C4-2B (cell line): ENCODE measurements around the gene RASAL2.
"Not testable (repeated sequence)": the region's sequence is repeated elsewhere in the genome, so short reads cannot be mapped to it uniquely, and the experiment has no call there.

Source experiments
- H3K27ac ChIP-seq: fragments of 450-650 bp; 2 replicates; pipeline ENCODE4 v1.5.1; 2017
- CTCF ChIP-seq: fragments of 450-650 bp; conservative IDR thresholded peaks from 2 replicates; pipeline ENCODE4 v1.5.1; 2017; ENCODE audit warnings: mild to moderate bottlenecking
- ZFX ChIP-seq: fragments of 450-650 bp; IDR thresholded peaks from 2 replicates; pipeline ENCODE4 v1.6.1; 2017

Gene RASAL2

DNA sequence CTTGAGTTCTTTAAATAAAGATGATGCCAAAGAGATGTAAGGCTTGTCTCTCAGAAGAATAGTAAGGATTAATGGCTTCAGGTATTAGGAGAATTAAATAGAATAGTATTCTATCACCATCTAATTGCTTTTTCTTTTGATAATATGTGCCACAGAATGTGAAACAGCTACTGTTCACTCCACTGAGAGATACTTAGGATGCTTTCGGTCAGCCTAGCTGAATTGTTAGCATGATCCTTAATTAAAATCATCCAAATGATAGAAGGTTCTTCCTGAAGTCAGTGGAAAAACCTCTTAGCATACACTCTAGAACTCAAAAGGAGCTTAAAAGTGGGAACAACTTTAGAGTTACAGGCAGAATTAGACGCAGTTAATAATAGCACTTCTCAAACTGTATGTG, 97.0 kb downstream of the RASAL2 start:
- TF ChIP-seq ZFX (no peak), CTCF (no peak)
- H3K27ac ChIP-seq: no peak overlapping the region

GRCh38 chr1:178192686-178193085, 98.8 kb downstream of the RASAL2 start:
- TF ChIP-seq CTCF: no peak
- no peak overlapping the region for H3K27ac ChIP-seq

DNA sequence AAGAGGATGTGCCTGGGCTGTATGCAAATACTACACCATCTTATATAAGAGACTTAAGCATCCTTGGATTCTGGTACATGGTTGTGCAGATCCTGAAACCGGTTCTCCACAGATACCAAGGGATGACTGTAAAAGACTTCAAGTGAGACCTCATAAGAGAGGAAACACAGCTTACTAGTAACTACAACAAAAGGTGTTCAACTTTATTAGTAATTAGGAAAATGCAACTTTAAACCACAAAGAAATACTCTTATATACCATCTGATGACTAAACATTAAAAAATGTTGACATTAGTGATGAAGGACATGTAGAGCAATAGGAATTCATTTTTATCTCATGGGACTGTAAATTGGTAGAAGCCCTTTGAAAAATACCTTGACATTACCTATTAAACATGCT, 102.7 kb downstream of the RASAL2 start:
- TF ChIP-seq CTCF: no peak
- no peak for TF ChIP-seq ZFX
- no peak overlapping the region for H3K27ac ChIP-seq

- H3K27ac ChIP-seq: not testable (repeated sequence)
Observed at GRCh38 chr1:178202095-178202494, 108.2 kb downstream of the RASAL2 start.

GRCh38 chr1:178202546-178202945, 108.6 kb downstream of the RASAL2 start:
- not testable (repeated sequence) for H3K27ac ChIP-seq

DNA sequence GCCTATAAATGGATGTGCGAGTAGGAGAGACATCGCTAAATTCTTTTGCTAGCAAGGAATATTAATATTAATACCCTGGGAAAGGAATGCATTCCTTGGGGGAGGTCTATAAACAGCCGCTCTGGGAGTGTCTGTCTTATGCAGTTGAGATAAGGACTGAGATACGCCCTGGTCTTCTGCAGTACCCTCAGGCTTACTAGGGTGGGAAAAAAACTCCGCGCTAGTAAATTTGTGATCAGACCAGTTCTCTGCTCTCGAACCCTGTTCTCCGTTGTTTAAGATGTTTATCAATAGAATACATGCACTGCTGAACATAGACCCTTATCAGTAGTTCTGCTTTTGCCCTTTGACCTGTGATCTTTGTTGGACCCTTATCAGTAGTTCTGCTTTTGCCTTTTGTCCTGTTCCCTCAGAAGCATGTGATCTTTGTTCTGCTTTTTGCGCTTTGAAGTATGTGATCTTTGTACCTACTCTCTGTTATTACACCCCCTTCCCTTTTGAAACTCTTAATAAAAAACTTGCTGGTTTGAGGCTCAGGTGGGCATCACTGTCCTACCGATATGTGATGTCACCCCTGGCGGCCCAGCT, 114.5 kb downstream of the RASAL2 start:
- H3K27ac ChIP-seq: not testable (repeated sequence)

GRCh38 chr1:178209935-178210334, 116.0 kb downstream of the RASAL2 start:
- no peak for TF ChIP-seq ZFX
- no peak overlapping the region for H3K27ac ChIP-seq

DNA sequence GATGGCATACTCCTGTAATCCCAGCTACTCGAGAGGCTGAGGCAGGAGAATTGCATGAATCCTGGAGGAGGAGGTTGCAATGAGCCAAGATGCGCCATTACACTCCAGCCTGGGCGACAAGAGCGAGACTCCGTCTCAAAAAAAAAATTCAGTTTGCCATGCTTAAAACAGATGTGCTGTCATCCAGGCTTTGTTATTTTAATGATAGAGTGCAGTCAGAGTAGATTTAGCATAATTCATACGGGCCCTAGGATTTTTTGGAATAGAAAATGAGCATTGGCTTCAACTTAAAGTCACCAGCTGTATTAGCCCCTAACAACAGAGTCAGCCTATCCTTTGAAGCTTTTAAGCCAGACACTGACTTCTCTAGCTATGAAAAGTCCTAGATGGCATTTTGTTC, 124.6 kb downstream of the RASAL2 start:
- TF ChIP-seq CTCF: no peak
- no peak for TF ChIP-seq ZFX
- H3K27ac ChIP-seq: no peak overlapping the region

DNA sequence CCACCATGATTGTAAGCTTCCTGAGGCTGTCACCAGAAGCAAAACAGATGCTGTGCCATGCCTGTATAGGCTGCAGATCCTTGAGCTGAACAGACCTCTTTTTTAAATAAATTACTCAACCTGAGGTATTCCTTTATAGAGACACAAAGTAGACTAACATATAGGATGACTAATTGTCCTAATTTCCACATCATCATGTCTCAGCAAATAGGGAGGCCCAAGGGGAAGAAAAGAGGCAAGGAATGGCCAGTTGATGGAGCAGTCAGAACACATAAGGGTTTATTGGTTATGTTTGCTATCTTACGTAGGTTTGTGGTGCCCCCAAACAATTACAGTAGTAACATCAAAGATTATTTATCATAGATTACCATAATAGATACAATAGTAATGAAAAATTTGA, 126.2 kb downstream of the RASAL2 start:
- no peak for TF ChIP-seq ZFX
- no peak for TF ChIP-seq CTCF
- H3K27ac ChIP-seq: no peak overlapping the region

DNA sequence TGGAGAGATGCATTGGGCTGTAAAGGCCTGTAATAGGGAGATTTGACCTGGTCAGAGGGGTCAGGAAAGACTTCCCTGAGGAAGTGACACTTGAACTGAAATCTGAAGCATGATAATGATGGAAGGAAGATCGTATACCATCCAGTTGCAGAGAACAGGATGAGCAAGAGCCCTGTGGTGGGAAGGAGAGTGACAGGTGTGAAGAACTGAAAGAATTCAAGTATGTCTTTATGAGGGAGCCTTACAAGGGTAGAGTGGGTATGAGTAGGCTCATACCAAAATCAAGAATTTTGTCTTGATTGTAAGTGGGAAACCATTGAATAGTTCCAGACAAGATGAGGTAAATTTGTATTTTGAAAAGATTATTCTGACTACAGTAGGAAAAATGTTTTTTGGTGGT, 129.4 kb downstream of the RASAL2 start:
- TF ChIP-seq ZFX (no peak), CTCF (no peak)

More for the DNA sequence above, 129.4 kb downstream of the RASAL2 start:
- H3K27ac ChIP-seq: no peak overlapping the region
